GM12801 (cell line): ENCODE results near the gene SIRPD.

Source experiments
- TF ChIP-seq, protein P1 (sequence below): IDR thresholded peaks from one replicate; pipeline ENCODE4 v1.5.1; 2011; ENCODE audit warnings: control low read depth; ENCODE audit not compliant: insufficient read length; ENCODE audit errors: extremely low read depth

Gene SIRPD

DNA sequence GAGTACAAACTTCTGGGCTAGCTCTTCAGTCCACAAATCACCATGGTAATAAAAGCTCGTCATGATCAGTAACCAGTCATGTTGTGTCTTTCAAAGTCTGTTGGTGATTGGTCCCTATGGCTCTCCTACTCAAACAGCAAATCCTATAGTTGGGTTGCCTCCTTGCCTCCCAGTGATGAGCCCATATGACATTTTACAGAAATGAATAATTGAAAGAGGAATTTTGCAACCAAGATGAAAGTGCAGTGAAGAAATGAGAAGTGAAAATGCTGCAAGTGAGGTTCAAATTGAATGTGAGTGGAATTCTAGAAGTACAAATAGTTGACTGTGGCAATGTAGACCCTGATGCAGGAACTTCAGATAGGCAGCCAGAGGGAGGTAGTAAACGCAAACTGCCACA lies 5.1 kb upstream of the SIRPD start:
- TF ChIP-seq, protein P1, sequence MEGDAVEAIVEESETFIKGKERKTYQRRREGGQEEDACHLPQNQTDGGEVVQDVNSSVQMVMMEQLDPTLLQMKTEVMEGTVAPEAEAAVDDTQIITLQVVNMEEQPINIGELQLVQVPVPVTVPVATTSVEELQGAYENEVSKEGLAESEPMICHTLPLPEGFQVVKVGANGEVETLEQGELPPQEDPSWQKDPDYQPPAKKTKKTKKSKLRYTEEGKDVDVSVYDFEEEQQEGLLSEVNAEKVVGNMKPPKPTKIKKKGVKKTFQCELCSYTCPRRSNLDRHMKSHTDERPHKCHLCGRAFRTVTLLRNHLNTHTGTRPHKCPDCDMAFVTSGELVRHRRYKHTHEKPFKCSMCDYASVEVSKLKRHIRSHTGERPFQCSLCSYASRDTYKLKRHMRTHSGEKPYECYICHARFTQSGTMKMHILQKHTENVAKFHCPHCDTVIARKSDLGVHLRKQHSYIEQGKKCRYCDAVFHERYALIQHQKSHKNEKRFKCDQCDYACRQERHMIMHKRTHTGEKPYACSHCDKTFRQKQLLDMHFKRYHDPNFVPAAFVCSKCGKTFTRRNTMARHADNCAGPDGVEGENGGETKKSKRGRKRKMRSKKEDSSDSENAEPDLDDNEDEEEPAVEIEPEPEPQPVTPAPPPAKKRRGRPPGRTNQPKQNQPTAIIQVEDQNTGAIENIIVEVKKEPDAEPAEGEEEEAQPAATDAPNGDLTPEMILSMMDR: no peak

DNA sequence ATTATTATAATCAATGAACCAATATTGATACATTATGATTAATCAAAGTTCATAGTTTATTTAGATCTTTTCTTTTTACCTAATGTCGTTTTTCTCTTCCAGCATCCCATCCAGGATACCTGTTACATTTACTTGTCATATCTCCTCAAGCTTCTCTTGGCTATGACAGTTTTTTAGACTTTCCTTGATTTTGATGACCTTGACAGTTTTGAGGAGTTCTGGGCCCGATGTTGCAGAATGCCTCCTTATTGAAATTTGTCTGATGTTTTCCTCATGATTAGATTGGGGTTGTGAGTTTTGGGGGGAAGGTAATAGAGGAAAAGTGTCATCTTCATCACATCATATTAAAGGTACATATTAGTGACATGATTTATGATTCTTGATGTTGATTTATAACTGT lies 3.8 kb upstream of the SIRPD start:
- TF ChIP-seq, protein P1: no peak

DNA sequence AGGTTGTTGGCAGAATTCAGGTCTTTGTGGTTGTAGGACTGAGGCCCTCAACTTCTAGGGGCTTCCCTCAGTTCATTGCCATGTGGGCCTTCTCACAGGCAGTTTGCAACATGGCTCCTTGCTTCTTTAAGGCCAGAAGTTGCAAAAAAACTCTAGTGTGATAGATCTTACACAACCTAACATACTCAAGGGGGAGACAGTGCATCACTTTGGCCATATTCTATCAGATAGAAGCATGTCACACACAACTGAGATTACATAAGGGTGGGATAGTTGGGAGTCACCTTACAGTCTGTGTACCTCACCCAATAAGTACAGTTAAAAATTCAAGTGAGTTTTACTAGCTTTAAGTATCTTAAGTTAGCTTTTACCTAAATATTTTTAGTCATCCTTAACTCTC lies 1.6 kb downstream of the SIRPD start:
- TF ChIP-seq, protein P1: no peak

DNA sequence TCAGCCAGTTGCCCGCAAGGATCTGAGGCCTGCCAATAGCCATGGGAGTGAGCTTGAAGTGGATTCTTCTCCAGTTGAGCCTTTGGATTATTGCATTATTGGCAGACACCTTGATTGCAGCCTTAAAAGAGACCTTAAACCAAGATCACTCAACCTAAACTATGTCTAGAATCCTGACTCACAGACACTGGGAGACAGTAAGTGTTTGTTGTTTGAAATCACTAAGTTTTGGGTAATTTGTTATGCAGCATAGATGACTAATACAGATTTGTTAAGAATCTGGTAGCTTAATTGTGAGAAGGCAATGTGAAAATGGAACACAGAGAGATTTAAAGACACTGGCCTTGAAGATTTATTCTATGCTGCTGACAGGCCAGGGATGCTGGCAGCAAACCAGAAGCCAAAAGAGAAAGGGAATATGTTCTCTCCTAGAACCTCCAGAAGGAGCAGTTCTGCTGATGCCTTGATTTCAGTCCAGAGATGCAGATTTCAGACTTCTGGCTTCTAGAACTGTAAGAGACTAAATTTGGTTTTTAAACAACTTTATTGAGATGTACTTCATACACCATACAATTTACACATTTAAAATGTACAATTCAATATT lies 17.6 kb downstream of the SIRPD start:
- TF ChIP-seq, protein P1: no peak

DNA sequence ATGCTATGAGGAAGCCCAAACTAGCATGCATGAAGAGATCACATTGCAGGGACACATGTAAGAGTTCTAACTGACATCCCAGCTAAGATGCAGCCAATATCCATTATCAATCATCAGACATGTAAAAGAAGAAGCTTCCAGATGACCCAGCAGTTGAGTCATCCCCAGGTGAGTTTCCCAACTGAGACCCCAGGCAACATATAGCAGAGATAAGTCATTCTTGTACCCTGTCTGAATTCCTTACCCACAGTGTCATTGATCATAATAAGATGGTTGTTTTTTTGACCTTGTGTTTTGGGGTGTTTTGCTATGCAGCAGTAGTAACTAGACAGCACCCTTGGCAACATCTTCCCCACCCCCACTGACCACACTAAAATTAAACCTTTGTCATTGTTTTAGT lies 18.9 kb downstream of the SIRPD start:
- TF ChIP-seq, protein P1: no peak

DNA sequence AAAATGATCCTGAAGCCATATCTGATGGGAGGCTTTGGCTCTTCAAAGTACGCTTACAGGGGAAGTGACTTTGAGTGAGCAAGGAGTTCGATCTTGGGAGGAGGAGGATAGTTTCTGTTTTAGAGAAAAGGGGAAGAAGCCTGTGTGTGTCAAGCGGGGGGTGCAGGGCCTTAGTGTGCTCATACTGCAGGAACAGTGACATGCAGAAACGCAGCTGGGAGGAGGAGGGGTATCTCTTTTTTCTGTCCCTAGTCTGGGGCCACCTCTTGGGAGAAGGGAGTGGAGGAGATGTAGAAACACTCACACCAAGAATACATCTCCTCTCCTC lies 19.8 kb downstream of the SIRPD start:
- TF ChIP-seq, protein P1: no peak

DNA sequence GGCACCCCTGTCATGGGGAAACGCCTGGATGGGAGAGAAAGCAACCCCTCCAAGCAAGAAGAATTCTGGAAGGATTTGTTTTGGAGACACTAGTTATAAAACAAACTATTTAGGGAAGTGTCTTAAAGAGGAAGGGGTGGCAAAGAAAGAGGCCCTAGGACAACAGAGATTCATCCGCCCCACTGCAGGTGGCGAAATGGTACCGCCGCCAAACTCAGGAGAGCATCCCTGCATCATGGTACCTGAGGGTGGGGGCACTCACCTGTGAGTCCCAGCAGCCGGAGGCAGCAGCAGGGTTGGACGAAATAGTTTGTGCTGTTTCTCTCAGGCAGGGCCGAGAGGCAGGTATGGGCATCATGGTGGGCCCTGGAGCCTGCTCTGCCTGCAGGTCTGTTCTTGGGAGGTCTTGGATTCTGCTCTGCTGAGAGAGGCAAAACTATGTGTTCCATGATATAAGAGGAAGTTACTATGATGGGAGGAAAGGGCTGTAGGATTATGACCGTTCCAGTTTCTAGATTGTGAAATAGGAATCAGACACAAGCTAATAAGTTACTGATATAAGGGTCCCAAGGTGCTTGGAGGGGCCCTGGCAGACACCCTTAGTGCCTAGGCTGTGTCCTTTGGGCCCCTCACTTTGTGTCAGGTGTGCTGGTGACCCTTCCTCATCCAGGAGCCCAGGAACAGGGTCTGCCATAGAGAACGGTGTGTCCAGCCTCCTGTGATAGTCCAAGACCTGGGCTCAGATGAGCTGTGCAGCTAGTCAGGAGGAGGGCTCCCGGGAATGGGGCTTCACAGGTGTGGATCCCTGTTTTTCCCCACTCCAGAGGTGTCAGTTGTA lies 20.4 kb downstream of the SIRPD start:
- TF ChIP-seq, protein P1: no peak
